Upper lobe of left lung (tissue), 6 donors: ENCODE measurements around the gene MAD1L1. TPM values are rescaled to one million over a fixed set of nuclear protein-coding genes. Genes with fewer than 3 reads are reported as not detected.

Source experiments
- ATAC-seq, 2 donors: fragments of 200-7000 bp; cut with Tn5 transposase; one replicate each; pipeline ENCODE4 v1.9.1; 2022; ENCODE audit warnings: mild to moderate bottlenecking in 2 of 2, moderate library complexity in 2 of 2; ENCODE audit not compliant: low FRiP score in 2 of 2
- DNase-seq, 2 donors: peaks; one replicate each; pipeline ENCODE4 v3.0.0-alpha.2; 2019 to 2020
- H3K27ac ChIP-seq, 4 donors: fragments of 200-600 bp; sonication (generic); one replicate each; pipeline ENCODE4 v1.5.1; 2016 to 2019
- H3K27me3 ChIP-seq, 4 donors: fragments of 200-600 bp; sonication (generic); one replicate each; pipeline ENCODE4 v1.5.1; 2017 to 2019
- H3K36me3 ChIP-seq, 4 donors: fragments of 200-600 bp; sonication (generic); one replicate each; pipeline ENCODE4 v1.5.1; 2016 to 2019
- H3K4me1 ChIP-seq, 4 donors: fragments of 200-600 bp; sonication (generic); one replicate each; pipeline ENCODE4 v1.5.1; 2018 to 2019
- H3K4me3 ChIP-seq, 4 donors: fragments of 200-600 bp; sonication (generic); one replicate each; pipeline ENCODE4 v1.5.1; 2017 to 2019; ENCODE audit warnings: mild to moderate bottlenecking in 2 of 4, moderate library complexity in 1 of 4
- H3K9me3 ChIP-seq, 4 donors: fragments of 200-600 bp; sonication (generic); one replicate each; pipeline ENCODE4 v1.5.1; 2018 to 2019
- CTCF ChIP-seq, 6 experiments: fragments of 450-650 bp in 4 of 6; fragments of 200-600 bp in 2 of 6; sonication (generic) in 2 of 6; IDR thresholded peaks; one replicate each; pipeline ENCODE4 v1.5.1; 2016 to 2019; ENCODE audit warnings: antibody characterized with exemption in 6 of 6
- EP300 ChIP-seq, 4 donors: sonication (generic); formaldehyde crosslinking; IDR thresholded peaks; one replicate each; pipeline ENCODE4 v1.5.1; 2017; ENCODE audit warnings: antibody characterized with exemption in 4 of 4, control low read depth in 2 of 4
- POLR2A ChIP-seq, 4 donors: fragments of 450-650 bp; IDR thresholded peaks; one replicate each; pipeline ENCODE4 v1.5.1; 2016 to 2017; ENCODE audit warnings: antibody characterized with exemption in 4 of 4, mild to moderate bottlenecking in 2 of 4
- POLR2AphosphoS5 ChIP-seq, 2 donors: sonication (generic); formaldehyde crosslinking; IDR thresholded peaks; one replicate each; pipeline ENCODE4 v1.5.1; 2017; ENCODE audit warnings: antibody characterized with exemption in 2 of 2
- WGBS, 2 donors: methylation state at CpG; one replicate each; pipeline ENCODE4 v1.1.5; 2017 to 2018; 5-methylcytosine and 5-hydroxymethylcytosine counted together
- total RNA-seq, 6 donors: library from RNA; depleted of rRNA in 4 of 6; stranded (reverse); fragments of >200 nt in 4 of 6; gene quantifications; one replicate each; pipeline versions ENCODE4 v1.1.0 to v1.2.1, GENCODE V29; 2016 to 2021
- donor health status: DM: no; HTN: no; CAD: no; lungs with moderate emphysema.
- donor health status: DM: no; HTN: yes; CAD: no; lungs with severe emphysema.

MAD1L1 gene
- total RNA-seq, 6 donors from 2014 or later: 40.6 to 364 (median 65.6) TPM

GRCh38 chr7:2260820-2261219, 28.1 kb upstream of the MAD1L1 start:
- peak; percentile 82 to 84 for DNase-seq
- peaks cover 11 to 52% (median 28%) of the 10 kb centered on the region in 4 donors for H3K36me3 ChIP-seq
- H3K27me3 ChIP-seq: no peaks in the 10 kb centered on the region
- no peaks in the 10 kb centered on the region for H3K9me3 ChIP-seq
- peak overlapping the region in 2 of 4 donors; percentile 1 to 69 for H3K27ac ChIP-seq
- no peak for ATAC-seq
- H3K4me1 ChIP-seq: peaks cover 0 to 22% (median 9%) of the 10 kb centered on the region in 4 donors
- 45 to 94% methylated on average over 4 to 5 of the region's 5 CpGs for WGBS, 2 donors
- H3K4me3 ChIP-seq: no peak overlapping the region
- TF ChIP-seq EP300 (IDR thresholded peaks at IDR 0.05): no peak

GRCh38 chr7:2259480-2259879, 26.7 kb upstream of the MAD1L1 start:
- Histone ChIP-seq H3K4me3 (no peak overlapping the region), H3K9me3 (no peaks in the 10 kb centered on the region), H3K27ac (no peak overlapping the region), H3K27me3 (no peaks in the 10 kb centered on the region), H3K36me3 (peaks cover 12 to 57% (median 37%) of the 10 kb centered on the region in 4 donors), H3K4me1 (peaks cover 0 to 22% (median 9%) of the 10 kb centered on the region in 4 donors)
- ATAC-seq: peak in 1 of 2 donors; percentile 1
- DNase-seq: peak in 1 of 2 donors; percentile 63
- TF ChIP-seq EP300 (IDR thresholded peaks at IDR 0.05): no peak
- no peak for TF ChIP-seq POLR2A (IDR thresholded peaks at IDR 0.05)
- TF ChIP-seq POLR2AphosphoS5 (IDR thresholded peaks at IDR 0.05): no peak
- no peak for TF ChIP-seq CTCF (IDR thresholded peaks at IDR 0.05)
- 76 to 77% methylated on average over 5 to 9 of the region's 9 CpGs for WGBS, 2 donors

GRCh38 chr7:2258661-2259365, 26.1 kb upstream of the MAD1L1 start:
- Histone ChIP-seq H3K36me3 (peaks cover 10 to 57% (median 36%) of the 10 kb centered on the region in 4 donors), H3K27me3 (no peaks in the 10 kb centered on the region), H3K4me3 (no peak overlapping the region), H3K9me3 (no peaks in the 10 kb centered on the region), H3K4me1 (peaks cover 0 to 22% (median 9%) of the 10 kb centered on the region in 4 donors), H3K27ac (no peak overlapping the region)
- no peak for TF ChIP-seq EP300 (IDR thresholded peaks at IDR 0.05)
- no peak for TF ChIP-seq POLR2AphosphoS5 (IDR thresholded peaks at IDR 0.05)
- TF ChIP-seq POLR2A (IDR thresholded peaks at IDR 0.05): no peak
- no peak for TF ChIP-seq CTCF (IDR thresholded peaks at IDR 0.05)
- DNase-seq (peak in 1 of 2 donors; percentile 83), ATAC-seq (peak in 1 of 2 donors; percentile 6)
- WGBS, 2 donors: 83 to 90% methylated on average over 16 to 34 of the region's 34 CpGs

GRCh38 chr7:2257651-2258050, 24.9 kb upstream of the MAD1L1 start:
- no peak for TF ChIP-seq POLR2A (IDR thresholded peaks at IDR 0.05)
- TF ChIP-seq POLR2AphosphoS5 (IDR thresholded peaks at IDR 0.05): no peak
- TF ChIP-seq CTCF (IDR thresholded peaks at IDR 0.05): no peak
- no peak for TF ChIP-seq EP300 (IDR thresholded peaks at IDR 0.05)
- H3K27me3 ChIP-seq: no peaks in the 10 kb centered on the region
- no peaks in the 10 kb centered on the region for H3K9me3 ChIP-seq
- H3K27ac ChIP-seq: no peak overlapping the region
- H3K4me3 ChIP-seq: no peak overlapping the region
- ATAC-seq: no peak
- 93 to 96% methylated on average over 16 to 17 of the region's 17 CpGs for WGBS, 2 donors
- no peak for DNase-seq
- peaks cover 10 to 51% (median 30%) of the 10 kb centered on the region in 4 donors for H3K36me3 ChIP-seq
- peaks cover 0 to 28% (median 14%) of the 10 kb centered on the region in 4 donors for H3K4me1 ChIP-seq

GRCh38 chr7:2257046-2257551, 24.4 kb upstream of the MAD1L1 start:
- ATAC-seq (no peak), DNase-seq (peak in 1 of 2 donors; percentile 83)
- H3K4me1 ChIP-seq: peaks cover 0 to 31% (median 14%) of the 10 kb centered on the region in 4 donors
- H3K9me3 ChIP-seq: no peaks in the 10 kb centered on the region
- no peak for TF ChIP-seq POLR2A (IDR thresholded peaks at IDR 0.05)
- H3K36me3 ChIP-seq: peaks cover 10 to 46% (median 29%) of the 10 kb centered on the region in 4 donors
- 96 to 97% methylated on average over 20 to 34 of the region's 38 CpGs for WGBS, 2 donors
- no peak overlapping the region for H3K4me3 ChIP-seq
- H3K27me3 ChIP-seq: no peaks in the 10 kb centered on the region
- no peak overlapping the region for H3K27ac ChIP-seq
